GM12865 (cell line): ENCODE measurements around the gene SEC22B.
A peak's percentile ranks its signal among the peaks of the same experiment; 100 is the strongest.
"Not testable (repeated sequence)": the region's sequence is repeated elsewhere in the genome, so short reads cannot be mapped to it uniquely, and the experiment has no call there.

Experiments used
- DNase-seq: peaks from one replicate; pipeline ENCODE4 v3.0.0; 2010; ENCODE audit warnings: low read depth
- H3K4me3 ChIP-seq: 2 replicates; pipeline ENCODE4 v1.5.1; 2011; ENCODE audit warnings: mild to moderate bottlenecking, low read depth, low read length, control low read depth
- TF ChIP-seq, protein P1 (sequence below): IDR thresholded peaks from 2 replicates; pipeline ENCODE4 v1.5.1; 2011; ENCODE audit warnings: low read length, control low read depth, low read depth, inconsistent platforms; ENCODE audit not compliant: insufficient read depth; ENCODE audit errors: missing control alignments

Gene SEC22B

DNA sequence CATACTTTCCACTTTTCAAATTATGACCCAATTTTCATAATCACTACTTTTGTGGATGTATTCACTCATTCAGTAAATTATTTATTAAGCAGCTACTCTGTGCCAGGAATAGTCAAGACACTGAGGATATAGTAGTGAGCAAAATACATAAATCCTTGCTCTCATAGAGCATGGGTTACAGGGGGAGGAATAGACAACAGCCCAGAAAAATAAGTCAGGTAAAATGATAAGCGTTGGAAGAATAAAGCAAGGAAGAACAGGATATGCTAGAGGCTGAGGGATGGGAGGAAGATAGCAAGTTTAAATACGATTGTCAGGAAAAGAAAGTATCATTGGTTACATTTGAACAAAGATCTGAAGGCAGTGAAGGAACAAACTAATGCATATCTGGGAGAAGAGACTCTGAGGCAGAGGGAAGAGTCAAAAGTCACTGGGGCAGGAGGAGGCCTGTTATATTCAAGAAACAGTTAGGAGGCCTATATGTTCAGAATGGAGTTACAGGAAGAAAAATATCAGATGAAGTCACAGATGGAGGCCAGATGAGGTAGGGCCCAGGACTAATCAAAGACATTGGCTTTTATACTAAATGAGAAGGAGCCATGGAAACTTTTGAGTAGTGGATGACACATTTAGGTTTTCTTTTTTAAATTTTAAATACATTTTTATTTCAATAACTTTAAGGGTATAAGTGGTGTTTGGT is 42.9 kb downstream of the SEC22B start:
- no peak overlapping the region for H3K4me3 ChIP-seq
- no peak for DNase-seq
- TF ChIP-seq, protein P1, sequence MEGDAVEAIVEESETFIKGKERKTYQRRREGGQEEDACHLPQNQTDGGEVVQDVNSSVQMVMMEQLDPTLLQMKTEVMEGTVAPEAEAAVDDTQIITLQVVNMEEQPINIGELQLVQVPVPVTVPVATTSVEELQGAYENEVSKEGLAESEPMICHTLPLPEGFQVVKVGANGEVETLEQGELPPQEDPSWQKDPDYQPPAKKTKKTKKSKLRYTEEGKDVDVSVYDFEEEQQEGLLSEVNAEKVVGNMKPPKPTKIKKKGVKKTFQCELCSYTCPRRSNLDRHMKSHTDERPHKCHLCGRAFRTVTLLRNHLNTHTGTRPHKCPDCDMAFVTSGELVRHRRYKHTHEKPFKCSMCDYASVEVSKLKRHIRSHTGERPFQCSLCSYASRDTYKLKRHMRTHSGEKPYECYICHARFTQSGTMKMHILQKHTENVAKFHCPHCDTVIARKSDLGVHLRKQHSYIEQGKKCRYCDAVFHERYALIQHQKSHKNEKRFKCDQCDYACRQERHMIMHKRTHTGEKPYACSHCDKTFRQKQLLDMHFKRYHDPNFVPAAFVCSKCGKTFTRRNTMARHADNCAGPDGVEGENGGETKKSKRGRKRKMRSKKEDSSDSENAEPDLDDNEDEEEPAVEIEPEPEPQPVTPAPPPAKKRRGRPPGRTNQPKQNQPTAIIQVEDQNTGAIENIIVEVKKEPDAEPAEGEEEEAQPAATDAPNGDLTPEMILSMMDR: no peak

DNA sequence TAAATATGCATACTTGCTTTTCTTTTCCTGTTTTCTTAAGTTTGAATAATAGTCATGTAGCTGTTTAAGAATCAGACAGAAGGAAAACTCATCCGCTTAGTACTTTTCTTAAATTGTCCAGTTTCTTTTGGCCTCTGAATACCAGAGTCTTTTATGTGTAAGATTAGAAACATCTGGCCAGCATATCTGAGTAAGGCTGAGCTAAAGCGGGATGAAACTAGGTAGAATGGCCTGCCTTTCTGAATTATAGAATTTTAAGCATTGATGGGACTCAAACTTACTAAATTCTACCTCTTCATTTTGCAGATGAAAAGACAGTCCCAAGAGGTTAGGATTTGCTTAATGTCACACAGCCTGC is 43.9 kb downstream of the SEC22B start:
- DNase-seq, H3K4me3 ChIP-seq: not testable (repeated sequence)

DNA sequence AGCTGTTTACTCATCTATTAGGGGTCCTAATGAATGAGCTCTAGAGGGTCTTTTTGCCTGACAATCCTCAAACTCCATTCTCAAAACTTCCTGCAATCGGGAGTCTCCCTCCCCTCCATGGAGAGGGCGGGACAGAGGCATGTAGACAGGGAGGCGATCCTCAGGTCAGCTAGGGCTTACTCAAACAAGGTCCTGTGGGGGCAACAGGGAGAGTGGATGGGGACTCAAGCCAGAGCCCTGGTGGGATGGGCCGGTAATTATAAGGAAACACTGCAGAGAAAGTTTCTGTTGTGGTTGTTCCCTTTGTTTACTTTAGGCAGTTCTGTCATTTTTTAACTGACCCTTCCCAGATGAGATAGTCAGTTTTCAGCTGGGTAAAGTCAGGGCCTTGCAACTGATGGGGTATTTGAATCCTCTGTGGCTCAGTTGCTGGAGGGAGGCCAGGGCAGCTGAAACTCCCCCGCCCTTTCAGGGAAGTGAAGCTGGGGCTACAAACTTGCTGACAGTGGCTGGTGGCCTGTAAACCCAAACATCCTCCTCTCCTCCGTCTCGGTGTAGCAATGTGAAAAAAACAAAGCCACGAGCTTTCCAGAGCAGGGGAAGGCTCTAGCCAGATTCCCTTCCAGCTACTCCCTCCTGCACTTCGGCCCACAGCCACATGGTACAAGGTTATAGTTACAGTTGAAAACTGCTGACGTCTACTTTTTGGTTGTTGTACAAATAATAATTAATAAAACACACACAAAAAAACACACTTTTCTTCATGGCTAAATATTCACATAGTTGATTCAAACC is 44.5 kb downstream of the SEC22B start:
- not testable (repeated sequence) for H3K4me3 ChIP-seq
- peak; percentile 19 for DNase-seq

DNA sequence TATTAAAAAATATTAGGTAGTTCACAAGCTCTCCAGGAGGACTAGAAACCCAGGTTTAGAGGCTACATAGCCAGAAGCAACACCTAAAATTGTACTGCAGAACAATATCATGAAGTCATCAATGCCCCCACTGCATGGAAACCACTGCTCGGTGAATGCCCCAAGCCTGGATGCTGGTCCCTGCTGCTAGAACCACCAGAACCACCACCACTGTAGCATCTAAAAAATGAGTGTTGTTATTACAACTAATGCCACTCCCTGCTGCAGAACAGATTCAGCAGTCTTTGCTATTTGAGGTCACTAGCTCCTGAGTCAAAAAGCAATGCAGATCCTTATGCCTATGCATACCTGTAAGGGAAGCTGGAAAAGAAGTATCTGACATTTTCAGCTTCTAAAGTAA is 48.4 kb downstream of the SEC22B start:
- DNase-seq, H3K4me3 ChIP-seq: not testable (repeated sequence)

DNA sequence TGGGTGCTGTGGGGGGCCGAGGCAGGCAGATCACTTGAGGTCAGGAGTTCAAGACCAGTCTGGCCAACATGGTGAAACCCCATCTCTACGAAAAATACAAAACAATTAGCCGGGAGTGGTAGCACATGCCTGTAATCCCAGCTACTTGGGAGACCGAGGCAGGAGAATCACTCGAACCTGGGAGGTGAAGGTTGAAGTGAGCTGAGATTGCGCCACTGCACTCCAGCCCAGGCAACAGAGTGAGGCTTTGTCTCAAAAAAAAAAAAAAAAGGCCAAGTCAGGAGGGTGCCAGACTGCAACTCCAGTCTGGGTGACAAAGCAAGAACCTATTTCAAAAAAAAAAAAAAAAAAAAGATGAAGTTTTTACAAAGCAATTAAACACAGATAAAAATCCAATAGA is 50.1 kb downstream of the SEC22B start:
- not testable (repeated sequence) for H3K4me3 ChIP-seq, DNase-seq

DNA sequence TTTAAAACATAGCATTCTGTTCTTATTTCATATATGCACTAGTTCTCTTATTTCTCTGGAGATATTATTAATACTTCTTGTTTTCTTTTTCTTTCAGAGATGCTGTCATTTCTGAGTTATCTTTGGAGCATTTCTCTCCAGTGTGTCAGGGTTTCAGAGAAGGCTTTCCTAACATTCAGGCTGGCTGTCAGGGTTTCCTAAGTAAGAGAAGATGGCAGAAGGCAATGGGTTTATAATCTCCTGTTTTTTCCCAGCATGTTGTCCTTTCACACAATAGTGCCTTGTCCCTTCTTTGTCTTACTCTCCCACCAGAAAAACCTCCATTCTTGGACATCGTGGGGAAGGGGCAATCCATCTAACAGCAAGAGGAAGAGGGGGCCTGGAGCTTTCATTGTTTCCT is 51.7 kb downstream of the SEC22B start:
- not testable (repeated sequence) for H3K4me3 ChIP-seq, DNase-seq

DNA sequence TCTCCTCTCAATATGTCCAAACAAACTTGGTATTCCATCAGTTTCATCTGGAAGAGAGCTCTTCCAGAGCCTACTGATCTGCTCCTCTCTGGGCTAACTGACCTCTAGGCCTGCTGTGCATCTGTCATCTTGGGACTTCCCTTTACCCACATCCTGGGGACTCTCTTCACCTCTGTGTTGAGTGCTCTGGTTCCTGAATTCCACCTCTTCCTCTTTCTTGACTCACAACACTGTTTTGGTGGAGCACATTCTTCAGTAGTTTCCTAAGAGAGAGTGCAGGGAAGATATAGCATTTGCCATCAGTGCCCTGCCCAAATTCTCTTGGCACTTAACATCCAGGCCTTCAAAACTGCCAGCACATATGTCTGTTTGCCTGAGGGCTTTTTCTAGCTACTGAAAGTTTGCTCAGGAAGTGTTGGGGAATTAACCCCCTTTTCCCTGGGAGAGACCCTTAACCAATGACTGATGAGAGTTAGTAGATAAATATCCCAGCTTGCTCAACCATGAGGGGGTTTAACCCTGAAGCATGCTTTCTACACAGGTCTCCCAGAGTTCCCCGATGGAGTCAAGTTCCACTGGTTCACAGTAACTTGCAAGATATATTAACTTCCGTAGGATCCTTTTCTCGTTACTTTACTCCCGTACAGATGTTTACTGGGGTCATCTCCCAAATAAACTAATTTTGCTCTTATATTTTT is 52.4 kb downstream of the SEC22B start:
- peak; percentile 17 for DNase-seq
- not testable (repeated sequence) for H3K4me3 ChIP-seq

DNA sequence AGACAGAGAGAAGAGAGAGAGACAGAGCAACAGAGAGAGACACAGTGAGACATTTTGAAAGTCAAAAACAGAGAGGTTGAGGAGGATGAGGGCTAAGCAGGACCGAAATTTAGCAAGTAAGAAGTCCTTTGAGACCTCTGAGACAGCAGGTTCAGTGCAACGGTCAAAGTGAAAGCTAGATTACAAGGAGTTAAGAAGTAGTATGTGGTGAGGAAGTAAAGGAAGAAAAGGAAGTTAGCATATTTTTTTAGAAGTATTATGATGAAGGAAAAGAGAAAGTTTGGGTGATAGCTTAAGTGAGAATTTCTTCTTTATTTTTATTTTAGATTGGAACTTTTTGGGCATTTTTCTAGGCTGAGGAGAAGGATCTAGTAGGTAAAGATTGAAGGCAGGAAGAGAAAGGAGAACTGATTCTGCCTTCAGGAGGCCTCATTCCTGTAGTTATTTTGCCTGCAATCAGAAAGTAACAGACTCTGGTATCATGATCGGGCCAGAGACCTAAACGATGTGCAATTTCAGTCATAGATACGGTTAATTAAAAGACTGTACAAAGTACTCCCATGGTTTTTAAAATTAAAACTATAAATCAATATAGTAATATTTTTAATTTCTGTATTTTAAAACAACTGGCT is 53.9 kb downstream of the SEC22B start:
- not testable (repeated sequence) for H3K4me3 ChIP-seq, DNase-seq

DNA sequence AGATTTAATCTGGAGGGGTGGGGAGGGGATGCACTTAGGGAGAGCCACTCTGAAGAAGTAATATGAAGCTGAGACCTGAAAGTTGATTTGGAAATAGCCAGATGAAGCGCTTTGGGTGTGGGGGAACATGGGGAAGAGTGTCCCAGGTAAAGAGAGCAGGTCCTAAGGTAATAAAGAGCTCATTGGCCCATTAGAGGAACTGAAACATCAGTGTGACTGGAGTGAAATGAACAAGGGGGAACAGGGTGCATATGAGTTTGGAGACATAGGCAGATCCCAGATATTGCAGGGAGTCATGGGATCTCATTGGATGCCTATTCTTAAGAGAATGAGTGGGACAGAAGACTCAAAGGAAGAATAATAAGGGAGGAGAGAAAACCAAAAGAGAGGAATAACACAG is 54.5 kb downstream of the SEC22B start:
- not testable (repeated sequence) for H3K4me3 ChIP-seq

DNA sequence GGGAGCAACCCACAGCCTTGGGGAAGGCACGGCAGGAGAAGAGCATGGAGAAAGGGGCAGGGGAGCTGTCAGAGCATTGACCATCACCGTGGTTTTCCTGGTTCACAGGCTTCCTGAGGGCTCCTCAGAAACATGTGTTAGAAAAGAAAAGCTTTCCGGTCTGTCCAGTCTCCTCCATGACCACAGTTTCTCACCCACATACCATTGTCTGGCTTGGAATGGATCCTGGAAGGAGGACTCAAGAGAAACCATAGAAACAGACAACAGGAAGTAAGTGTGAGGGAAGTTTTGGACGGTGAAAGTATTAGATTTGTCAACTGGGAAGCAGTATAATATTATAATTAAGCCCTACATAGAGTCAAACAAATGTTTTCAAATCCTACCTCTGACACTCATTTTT is 55.8 kb downstream of the SEC22B start:
- DNase-seq, H3K4me3 ChIP-seq: not testable (repeated sequence)

More for the DNA sequence above, 54.5 kb downstream of the SEC22B start:
- DNase-seq: not testable (repeated sequence)

DNA sequence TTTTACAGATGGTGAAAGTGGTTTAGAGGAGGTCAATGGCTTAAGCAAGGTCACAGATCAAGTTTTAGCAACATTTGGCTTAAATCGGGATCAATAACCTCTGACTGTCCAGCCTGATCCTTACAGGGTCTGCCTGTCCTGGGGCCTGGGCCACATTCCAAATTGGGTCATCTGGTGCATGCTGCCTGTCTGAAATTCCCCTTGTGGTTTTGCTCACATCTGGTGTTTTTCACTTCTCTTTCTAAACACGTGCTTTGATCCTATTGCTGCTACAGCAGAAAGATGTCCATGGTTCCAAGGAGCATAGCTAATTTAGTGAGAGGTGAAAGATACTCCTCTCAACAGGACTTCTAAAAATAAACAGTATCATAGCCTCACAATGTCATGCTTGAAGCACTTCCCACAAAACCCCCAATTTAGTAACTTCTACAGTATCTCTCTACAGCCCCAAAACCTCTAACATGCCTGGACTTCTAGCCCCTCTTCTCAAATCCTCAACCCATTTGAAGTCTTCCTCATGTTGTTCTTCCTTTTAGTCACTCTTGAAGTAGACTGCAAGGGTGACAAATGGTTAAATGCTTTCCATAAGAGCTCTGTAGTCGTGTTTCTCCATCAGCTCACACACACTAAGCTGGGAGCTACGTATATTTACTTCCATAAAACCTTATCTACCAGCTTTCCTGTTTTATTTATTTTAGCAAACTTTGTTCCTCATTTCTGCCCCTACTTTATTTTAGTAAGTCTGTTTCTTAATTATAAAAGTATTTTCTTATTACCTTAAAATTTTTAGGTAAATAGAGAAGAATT is 58.7 kb downstream of the SEC22B start:
- DNase-seq: peak; percentile 56
- not testable (repeated sequence) for H3K4me3 ChIP-seq

DNA sequence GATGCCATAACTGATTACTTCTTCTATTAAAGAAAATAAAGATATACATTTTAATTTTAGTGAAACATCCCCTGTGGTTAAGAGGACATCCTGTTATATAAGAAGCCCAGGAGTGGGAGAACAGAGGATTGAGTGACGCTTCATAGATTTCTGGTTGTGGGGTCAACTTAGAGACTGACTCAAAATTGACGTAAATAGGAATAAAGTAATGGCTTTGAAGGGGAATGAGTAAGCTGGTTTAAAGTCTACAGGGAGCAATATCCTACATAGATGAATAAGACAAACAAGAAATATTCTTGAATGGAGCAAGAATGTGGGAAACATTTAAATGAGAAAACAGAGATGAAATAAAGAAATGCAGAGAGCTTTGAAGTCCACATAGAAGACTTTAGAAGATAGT is 60.2 kb downstream of the SEC22B start:
- not testable (repeated sequence) for H3K4me3 ChIP-seq, DNase-seq

DNA sequence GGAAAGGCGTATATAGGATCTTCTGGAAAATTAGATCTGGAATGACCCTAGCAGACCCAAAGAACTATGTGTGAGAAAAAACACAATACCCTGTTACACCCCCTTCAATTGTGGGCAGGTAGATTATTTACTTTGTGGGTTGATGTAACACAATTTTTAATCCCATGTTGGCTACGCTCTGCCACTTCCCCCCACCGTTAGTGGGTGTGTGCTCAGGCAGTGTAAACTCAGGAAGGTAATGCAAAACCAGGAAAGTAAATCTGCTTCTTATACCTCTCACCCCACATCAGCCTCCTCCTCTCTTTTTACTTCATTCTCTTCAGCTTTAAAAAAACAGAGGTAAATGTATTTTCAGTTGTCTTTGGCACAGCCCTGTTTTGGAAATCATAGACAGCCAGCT is 63.2 kb downstream of the SEC22B start:
- not testable (repeated sequence) for DNase-seq, H3K4me3 ChIP-seq

DNA sequence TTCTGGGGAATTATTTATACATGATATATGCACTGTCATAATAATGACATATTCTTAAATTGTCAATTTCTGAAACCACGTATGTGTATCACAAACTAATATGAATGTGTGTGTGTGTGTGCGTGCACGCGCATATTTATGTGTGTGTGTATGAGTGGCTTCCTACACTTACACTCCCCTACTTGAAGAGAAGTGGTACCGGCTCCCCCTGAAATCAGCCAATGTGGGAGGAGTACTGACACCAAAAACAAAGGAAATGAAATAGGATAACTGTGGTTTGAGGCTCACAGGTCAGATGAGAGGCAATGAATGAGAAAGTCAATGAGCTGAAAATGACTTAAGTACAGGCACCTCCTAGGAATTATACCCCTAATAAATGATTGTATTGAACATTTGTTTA is 64.1 kb downstream of the SEC22B start:
- not testable (repeated sequence) for DNase-seq, H3K4me3 ChIP-seq

DNA sequence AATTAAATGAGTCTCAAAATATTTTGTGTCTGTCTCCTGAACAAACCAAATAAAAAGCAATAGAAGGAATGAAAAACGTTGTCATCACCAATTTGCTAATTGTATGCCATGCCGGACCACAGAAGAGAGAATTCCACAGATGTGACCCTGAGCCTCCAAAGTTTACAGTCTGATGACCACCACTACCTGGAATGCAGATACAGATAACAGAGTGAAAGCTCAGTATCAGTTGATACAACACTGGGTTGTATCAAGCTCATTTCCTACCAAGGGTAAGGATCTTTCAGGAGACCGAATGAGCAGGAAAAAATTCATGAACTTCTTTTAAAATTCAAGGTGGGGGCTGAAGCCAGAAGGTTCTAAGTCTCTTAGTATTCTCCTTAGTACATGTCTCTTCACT is 64.5 kb downstream of the SEC22B start:
- DNase-seq: not testable (repeated sequence)

DNA sequence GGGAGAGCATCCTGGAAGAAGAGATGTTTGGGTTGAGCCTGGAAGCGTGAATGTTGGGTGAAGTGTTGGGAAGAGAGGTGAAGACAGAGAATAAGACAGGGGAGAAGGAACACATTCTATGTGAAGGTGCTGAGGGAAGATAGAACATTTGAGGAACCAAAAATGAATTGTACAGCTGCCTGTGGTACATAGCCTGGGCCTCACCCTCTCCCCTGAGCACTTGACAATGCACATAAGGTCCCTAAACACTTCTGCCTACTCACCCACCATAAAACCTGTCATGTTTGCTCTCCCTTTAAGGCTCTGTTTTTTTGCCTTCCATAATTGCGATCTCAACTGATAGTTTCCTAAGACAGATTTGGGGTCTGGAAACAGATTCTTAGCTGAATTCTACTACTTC is 65.3 kb downstream of the SEC22B start:
- not testable (repeated sequence) for H3K4me3 ChIP-seq, DNase-seq

More for the DNA sequence above, 64.5 kb downstream of the SEC22B start:
- H3K4me3 ChIP-seq: not testable (repeated sequence)

DNA sequence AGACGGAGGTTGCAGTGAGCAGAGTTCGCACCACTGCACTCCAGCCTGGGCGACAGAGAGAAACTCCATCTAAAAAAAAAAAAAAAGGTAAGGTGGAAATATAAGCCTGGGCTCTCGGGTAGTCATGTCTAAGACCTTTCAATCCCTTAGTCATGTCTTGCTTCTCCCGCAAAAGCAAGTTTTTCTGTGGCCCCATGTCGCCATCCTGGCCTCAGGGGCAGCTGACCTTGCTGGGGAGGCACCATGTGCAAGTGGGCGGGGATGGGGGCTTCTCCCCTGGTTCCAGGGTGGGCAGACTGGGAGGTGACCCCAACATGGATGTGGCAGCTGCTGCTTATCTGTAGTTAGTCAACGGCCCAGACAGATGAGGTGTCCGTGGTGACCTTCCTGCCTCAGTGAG is 66.7 kb downstream of the SEC22B start:
- not testable (repeated sequence) for DNase-seq, H3K4me3 ChIP-seq
